SU-DHL-6 (cell line): Measurements from ENCODE around the gene ADARB2.

Experiments used
- H2AFZ ChIP-seq: fragments of 200-600 bp; sonication (generic); 2 replicates; pipeline ENCODE4 v1.6.1; 2014; ENCODE audit warnings: low read depth, mild to moderate bottlenecking, moderate library complexity, mixed read lengths, antibody characterized with exemption, low read length; ENCODE audit not compliant: severe bottlenecking
- H3F3A ChIP-seq: fragments of 200-600 bp; shearing (Covaris generic); 2 replicates; pipeline ENCODE4 v1.6.0; 2016; ENCODE audit warnings: antibody characterized with exemption, mild to moderate bottlenecking; ENCODE audit not compliant: insufficient read depth
- H3K27ac ChIP-seq: fragments of 200-600 bp; sonication (generic); 2 replicates; pipeline ENCODE4 v1.5.1; 2016; ENCODE audit warnings: low read depth, mild to moderate bottlenecking, low read length, moderate library complexity, mixed read lengths
- H3K27me3 ChIP-seq: fragments of 200-600 bp; sonication (generic), shearing (Covaris generic); 2 replicates; pipeline ENCODE4 v1.6.0; 2014; ENCODE audit warnings: mild to moderate bottlenecking, low read length
- H3K36me3 ChIP-seq: fragments of 200-600 bp; sonication (generic); 2 replicates; pipeline ENCODE4 v1.6.1; 2014; ENCODE audit warnings: mild to moderate bottlenecking, low read length, mixed read lengths
- H3K4me2 ChIP-seq: fragments of 300-600, 200-600 bp; shearing (Covaris generic), sonication (generic); 2 replicates; pipeline ENCODE4 v1.6.0; 2014; ENCODE audit warnings: low read length, low read depth, mild to moderate bottlenecking; ENCODE audit not compliant: poor library complexity, severe bottlenecking
- H3K4me3 ChIP-seq: fragments of 200-600 bp; sonication (generic); 2 replicates; pipeline ENCODE4 v1.5.1; 2014; ENCODE audit warnings: antibody characterized with exemption, low read length, mild to moderate bottlenecking, mixed read lengths; ENCODE audit not compliant: insufficient read depth, poor library complexity, severe bottlenecking
- H3K79me2 ChIP-seq: fragments of 200-600 bp; sonication (generic); 2 replicates; pipeline ENCODE4 v1.6.1; 2014; ENCODE audit warnings: mild to moderate bottlenecking, low read length, moderate library complexity; ENCODE audit not compliant: insufficient read depth
- H3K9ac ChIP-seq: fragments of 200-600 bp; sonication (generic); 2 replicates; pipeline ENCODE4 v1.7.0; 2014; ENCODE audit warnings: mild to moderate bottlenecking, low read length
- H3K9me2 ChIP-seq: fragments of 200-600 bp; sonication (generic); replicated peaks from 2 replicates; pipeline ENCODE4 v1.6.1; 2014; ENCODE audit warnings: low read length; ENCODE audit not compliant: insufficient read depth
- H3K9me3 ChIP-seq: fragments of 200-600 bp; sonication (generic); 2 replicates; pipeline ENCODE4 v1.6.1; 2014; ENCODE audit warnings: low read length, mixed read lengths; ENCODE audit not compliant: insufficient read depth
- H4K20me1 ChIP-seq: fragments of 200-600 bp; sonication (generic); 2 replicates; pipeline ENCODE4 v1.6.1; 2014; ENCODE audit warnings: low read depth, mild to moderate bottlenecking, antibody characterized with exemption, low read length, moderate library complexity, mixed read lengths
- CTCF ChIP-seq: fragments of 200-600 bp; sonication (generic); IDR thresholded peaks from one replicate; pipeline ENCODE4 v1.5.1; 2017; ENCODE audit warnings: antibody characterized with exemption, mild to moderate bottlenecking, low read length, moderate library complexity; ENCODE audit not compliant: insufficient read depth, poor library complexity, severe bottlenecking
- EZH2phosphoT487 ChIP-seq: fragments of 200-600 bp; sonication (generic), shearing (Covaris generic); conservative IDR thresholded peaks from 2 replicates; pipeline ENCODE4 v1.6.1; 2018; ENCODE audit warnings: mild to moderate bottlenecking, antibody characterized with exemption, low read length, moderate library complexity, mixed read lengths

The ADARB2 gene

GRCh38 chr10:1524540-1524939 lies 212.8 kb downstream of the ADARB2 start:
- no peaks in the 10 kb centered on the region for H3K36me3 ChIP-seq
- H4K20me1 ChIP-seq: no peaks in the 10 kb centered on the region
- no peak overlapping the region for H3K27ac ChIP-seq
- no peak overlapping the region for H3K4me2 ChIP-seq
- H3K4me3 ChIP-seq: no peak overlapping the region
- H3K9me2 ChIP-seq: no peaks in the 10 kb centered on the region
- no peak overlapping the region for H3K9ac ChIP-seq
- H3F3A ChIP-seq: no peaks in the 10 kb centered on the region
- no peak for TF ChIP-seq CTCF
- no peak for TF ChIP-seq EZH2phosphoT487
- no peaks in the 10 kb centered on the region for H3K27me3 ChIP-seq
- H3K79me2 ChIP-seq: no peaks in the 10 kb centered on the region
- no peaks in the 10 kb centered on the region for H3K9me3 ChIP-seq
- H2AFZ ChIP-seq: no peak overlapping the region

DNA sequence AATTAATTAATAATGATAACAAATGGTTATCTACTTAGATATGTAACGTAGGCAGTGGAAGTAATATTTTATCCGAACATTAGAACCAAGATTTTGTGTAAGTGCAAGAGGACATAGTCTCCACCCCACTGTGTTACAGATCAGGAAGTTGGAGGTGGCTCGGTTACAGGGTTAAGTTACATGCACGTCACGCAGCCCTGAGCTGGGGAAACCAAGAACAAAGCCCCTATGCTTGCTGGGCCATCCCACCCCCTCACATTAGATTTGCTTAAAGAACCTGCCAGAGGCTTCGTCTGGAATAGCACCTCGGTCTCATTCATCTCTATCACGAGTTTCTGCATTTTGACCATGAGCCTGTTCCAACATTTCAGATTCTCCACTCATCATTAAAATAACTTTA lies 214.1 kb downstream of the ADARB2 start:
- Histone ChIP-seq H3K4me3 (no peak overlapping the region), H3K9me3 (no peaks in the 10 kb centered on the region), H3K27me3 (no peaks in the 10 kb centered on the region), H3K27ac (no peak overlapping the region), H3K79me2 (no peaks in the 10 kb centered on the region), H3K4me2 (no peak overlapping the region), H3K9ac (no peak overlapping the region), H3F3A (no peaks in the 10 kb centered on the region), H3K36me3 (no peaks in the 10 kb centered on the region), H4K20me1 (no peaks in the 10 kb centered on the region), H2AFZ (no peak overlapping the region), H3K9me2 (no peaks in the 10 kb centered on the region)
- no peak for TF ChIP-seq EZH2phosphoT487
- no peak for TF ChIP-seq CTCF

GRCh38 chr10:1522237-1522636 lies 215.1 kb downstream of the ADARB2 start:
- Histone ChIP-seq H3F3A (no peaks in the 10 kb centered on the region), H2AFZ (no peak overlapping the region), H3K9ac (no peak overlapping the region), H3K4me2 (no peak overlapping the region), H3K36me3 (no peaks in the 10 kb centered on the region), H3K9me2 (no peaks in the 10 kb centered on the region), H3K4me3 (no peak overlapping the region), H3K9me3 (no peaks in the 10 kb centered on the region), H3K79me2 (no peaks in the 10 kb centered on the region), H3K27ac (no peak overlapping the region), H4K20me1 (no peaks in the 10 kb centered on the region), H3K27me3 (no peaks in the 10 kb centered on the region)
- TF ChIP-seq EZH2phosphoT487: no peak
- TF ChIP-seq CTCF: no peak

DNA sequence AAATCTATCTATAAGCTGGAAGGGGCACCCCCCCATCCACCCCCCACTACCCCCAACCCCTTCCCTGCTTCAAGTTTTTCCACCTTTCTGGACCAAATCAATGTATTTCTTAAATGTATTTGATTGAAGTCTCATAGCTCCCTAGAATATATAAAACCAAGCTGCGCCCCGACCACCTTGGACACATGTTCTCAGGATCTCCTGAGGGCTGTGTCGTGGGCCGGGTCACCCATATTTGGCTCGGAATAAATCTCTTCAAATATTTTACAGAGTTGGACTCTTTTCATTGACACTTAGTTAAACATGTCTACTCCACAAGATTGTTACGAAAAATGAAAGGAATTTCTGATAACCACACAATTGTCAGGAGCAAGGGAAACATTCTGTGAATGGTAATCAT lies 215.6 kb downstream of the ADARB2 start:
- Histone ChIP-seq H3K9me2 (no peaks in the 10 kb centered on the region), H3K36me3 (no peaks in the 10 kb centered on the region), H3K4me3 (no peak overlapping the region), H3K27me3 (no peaks in the 10 kb centered on the region), H4K20me1 (no peaks in the 10 kb centered on the region), H3K9ac (no peak overlapping the region), H2AFZ (no peak overlapping the region), H3K79me2 (no peaks in the 10 kb centered on the region), H3K9me3 (no peaks in the 10 kb centered on the region), H3K27ac (no peak overlapping the region), H3K4me2 (no peak overlapping the region), H3F3A (no peaks in the 10 kb centered on the region)
- no peak for TF ChIP-seq CTCF
- no peak for TF ChIP-seq EZH2phosphoT487
